Spleen (tissue), 7 donors: ENCODE results near the gene GLIPR1L1.

Experiments used
- POLR2A ChIP-seq, 3 donors: fragments of 450-650 bp; IDR thresholded peaks; one replicate each; pipeline ENCODE4 v1.5.1; 2017; ENCODE audit warnings: antibody characterized with exemption in 3 of 3, mild to moderate bottlenecking in 1 of 3
- TF ChIP-seq, protein P1 (sequence below), 11 experiments: fragments of 200-600 bp in 7 of 11; fragments of 450-650 bp in 4 of 11; sonication (generic) in 4 of 11; IDR thresholded peaks in 8 of 11; conservative IDR thresholded peaks in 3 of 11; 1 replicate in 7 of 11; 2 replicates in 4 of 11; pipeline versions ENCODE4 v1.4.0 to v1.8.0; 2016 to 2021; ENCODE audit warnings: antibody characterized with exemption in 11 of 11, inconsistent platforms in 4 of 11, mild to moderate bottlenecking in 1 of 11
- donor health status: DM: no; HTN: no; CAD: no; lungs with moderate emphysema.
- donor health status: DM: no; HTN: no; CAD: no.
- donor health status: DM: no; HTN: no; CAD: no.

DNA sequence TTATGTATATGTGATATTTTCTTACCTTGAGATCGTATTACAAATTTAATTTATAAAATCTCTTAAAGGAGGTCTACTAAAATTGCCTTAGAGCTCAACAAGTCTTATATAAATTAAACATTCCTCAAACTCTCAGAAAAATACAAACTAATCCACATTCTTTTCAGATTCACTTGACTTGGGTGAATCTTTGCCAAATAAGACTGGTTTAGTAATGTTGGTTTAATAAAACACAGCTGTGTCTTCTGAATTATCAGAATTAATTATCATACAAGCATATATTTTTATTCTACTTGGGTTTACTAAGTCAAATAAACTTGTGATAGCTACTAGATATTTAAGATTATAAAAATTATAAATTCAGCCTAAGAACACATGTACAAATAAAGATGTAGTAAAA, 69.8 kb downstream of the GLIPR1L1 start:
- TF ChIP-seq POLR2A (IDR thresholded peaks at IDR 0.05), result no peak
- TF ChIP-seq, protein P1, sequence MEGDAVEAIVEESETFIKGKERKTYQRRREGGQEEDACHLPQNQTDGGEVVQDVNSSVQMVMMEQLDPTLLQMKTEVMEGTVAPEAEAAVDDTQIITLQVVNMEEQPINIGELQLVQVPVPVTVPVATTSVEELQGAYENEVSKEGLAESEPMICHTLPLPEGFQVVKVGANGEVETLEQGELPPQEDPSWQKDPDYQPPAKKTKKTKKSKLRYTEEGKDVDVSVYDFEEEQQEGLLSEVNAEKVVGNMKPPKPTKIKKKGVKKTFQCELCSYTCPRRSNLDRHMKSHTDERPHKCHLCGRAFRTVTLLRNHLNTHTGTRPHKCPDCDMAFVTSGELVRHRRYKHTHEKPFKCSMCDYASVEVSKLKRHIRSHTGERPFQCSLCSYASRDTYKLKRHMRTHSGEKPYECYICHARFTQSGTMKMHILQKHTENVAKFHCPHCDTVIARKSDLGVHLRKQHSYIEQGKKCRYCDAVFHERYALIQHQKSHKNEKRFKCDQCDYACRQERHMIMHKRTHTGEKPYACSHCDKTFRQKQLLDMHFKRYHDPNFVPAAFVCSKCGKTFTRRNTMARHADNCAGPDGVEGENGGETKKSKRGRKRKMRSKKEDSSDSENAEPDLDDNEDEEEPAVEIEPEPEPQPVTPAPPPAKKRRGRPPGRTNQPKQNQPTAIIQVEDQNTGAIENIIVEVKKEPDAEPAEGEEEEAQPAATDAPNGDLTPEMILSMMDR (IDR thresholded peaks at IDR 0.05 in 8 of 11, conservative IDR thresholded peaks at IDR 0.05 in 3 of 11), result no peak
